K562 (cell line): ENCODE results near the gene TAS2R41. TPM values are rescaled to one million over a fixed set of nuclear protein-coding genes. Genes with fewer than 3 reads are reported as not detected.

Source experiments
- CHD4 ChIP-seq: fragments of 200-600 bp; sonication (generic); IDR thresholded peaks from 3 replicates; pipeline ENCODE4 v1.6.1; 2012; ENCODE audit warnings: low read depth, mild to moderate bottlenecking, mixed read lengths, low read length, inconsistent platforms; ENCODE audit not compliant: insufficient read depth, insufficient replicate concordance, poor library complexity, severe bottlenecking
- DEAF1 ChIP-seq: fragments of 450-650 bp; formaldehyde crosslinking; IDR thresholded peaks from 2 replicates; pipeline ENCODE4 v1.4.0; 2020; ENCODE audit warnings: mild to moderate bottlenecking, moderate library complexity
- EP400 ChIP-seq: fragments of 450-650 bp; IDR thresholded peaks from 2 replicates; pipeline ENCODE4 v1.6.1; 2017; ENCODE audit warnings: antibody characterized with exemption, mild to moderate bottlenecking, moderate library complexity
- FOXK2 ChIP-seq, 2 experiments: fragments of 450-650 bp; IDR thresholded peaks in 1 of 2; conservative IDR thresholded peaks in 1 of 2; 2 replicates each; pipeline ENCODE4 v1.6.1; 2016; ENCODE audit warnings: low read depth in 2 of 2, mild to moderate bottlenecking in 1 of 2
- FUS ChIP-seq: fragments of 200-400 bp; formaldehyde crosslinking; optimal IDR thresholded peaks from 2 replicates; pipeline ENCODE3; 2017; ENCODE audit warnings: low read depth, low read length
- HDGF ChIP-seq: fragments of 450-650 bp; IDR thresholded peaks from 2 replicates; pipeline ENCODE4 v1.6.1; 2016
- MCM5 ChIP-seq: fragments of 450-650 bp; IDR thresholded peaks from 2 replicates; pipeline ENCODE4 v1.6.1; 2016; ENCODE audit warnings: low read depth
- NFYB ChIP-seq: IDR thresholded peaks from 2 replicates; pipeline ENCODE4 v1.6.1; 2011; ENCODE audit warnings: mild to moderate bottlenecking, moderate library complexity; ENCODE audit not compliant: insufficient read length; ENCODE audit errors: extremely low read depth
- PML ChIP-seq: IDR thresholded peaks from 2 replicates; pipeline ENCODE4 v1.6.1; 2012; ENCODE audit warnings: low read length, inconsistent platforms
- STAG1 ChIP-seq: sonication (generic); formaldehyde crosslinking; IDR thresholded peaks from 2 replicates; pipeline ENCODE4 v1.5.0; 2020; ENCODE audit warnings: missing genetic modification reagents, borderline replicate concordance
- ZZZ3 ChIP-seq: fragments of 450-650 bp; IDR thresholded peaks from 2 replicates; pipeline ENCODE4 v1.6.1; 2016; ENCODE audit warnings: antibody characterized with exemption, mild to moderate bottlenecking, moderate library complexity
- polyA plus RNA-seq, 8 experiments: library from polyadenylated mRNA; depleted of rRNA in 4 of 8; stranded (reverse) in 5 of 8; unstranded in 3 of 8; fragments of >200 nt; fragmentation: Nextera tagmentation in 2 of 8; fragmentation: Illumina TruSeq in 1 of 8; extraction: Ambion mirVana in 2 of 8; extraction: Trizol in 1 of 8; gene quantifications; 2 replicates each; pipeline versions ENCODE4 v1.2.1 to v1.2.3, GENCODE V29; 2011 to 2014; ENCODE audit warnings: inconsistent platforms in 1 of 8, missing spikeins in 1 of 8
- total RNA-seq, 7 experiments: library from RNA; depleted of rRNA in 6 of 7; stranded (reverse); fragments of >200 nt in 6 of 7; fragmentation: Illumina TruSeq in 2 of 7; extraction: Trizol in 2 of 7; gene quantifications; 2 replicates each; pipeline versions ENCODE4 v1.2.1 to v1.2.3, GENCODE V29; 2011 to 2021; ENCODE audit warnings: low replicate concordance in 1 of 7
- TF ChIP-seq, protein P1 (sequence below): fragments of 250-450 bp; sonication (Bioruptor Pico); IDR thresholded peaks from 2 replicates; pipeline ENCODE4 v1.8.0; 2022; ENCODE audit warnings: moderate library complexity, mild to moderate bottlenecking, inconsistent platforms
- TF ChIP-seq, protein P2 (sequence below), 2 experiments: fragments of 450-650 bp in 1 of 2; sonication (generic) in 1 of 2; formaldehyde crosslinking in 1 of 2; IDR thresholded peaks; 2 replicates each; pipeline versions ENCODE4 v1.7.1 to v1.9.0; 2016 to 2022; ENCODE audit warnings: inconsistent platforms in 1 of 2, mild to moderate bottlenecking in 1 of 2, missing genetic modification reagents in 1 of 2

The TAS2R41 gene
- total and polyA plus RNA-seq, 9 of the 15 experiments (the other 6 are each of a cell fraction or from before 2014, with no cell fraction given) = not detected

DNA sequence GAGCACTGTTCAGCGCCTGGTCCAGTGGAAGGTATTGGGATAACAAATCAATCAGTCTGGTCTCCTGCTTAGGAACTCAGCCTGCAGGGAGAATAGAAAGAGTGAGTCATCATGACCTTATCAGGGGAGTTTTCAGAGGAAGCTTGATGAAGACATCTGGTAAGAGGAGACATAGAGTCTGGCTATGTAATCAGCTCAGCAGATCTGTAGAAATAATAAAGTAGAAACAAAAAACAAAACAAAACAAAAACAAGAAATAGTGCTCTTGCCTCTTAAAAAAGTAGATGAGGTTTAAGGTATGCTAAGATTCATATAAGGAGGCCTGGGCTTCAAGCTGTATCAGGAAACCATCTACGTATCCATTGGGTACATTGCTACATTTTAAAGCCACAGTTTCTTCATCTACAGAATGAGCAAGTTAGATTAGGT, 14.4 kb downstream of the TAS2R41 start (continued):
- TF ChIP-seq, protein P1, sequence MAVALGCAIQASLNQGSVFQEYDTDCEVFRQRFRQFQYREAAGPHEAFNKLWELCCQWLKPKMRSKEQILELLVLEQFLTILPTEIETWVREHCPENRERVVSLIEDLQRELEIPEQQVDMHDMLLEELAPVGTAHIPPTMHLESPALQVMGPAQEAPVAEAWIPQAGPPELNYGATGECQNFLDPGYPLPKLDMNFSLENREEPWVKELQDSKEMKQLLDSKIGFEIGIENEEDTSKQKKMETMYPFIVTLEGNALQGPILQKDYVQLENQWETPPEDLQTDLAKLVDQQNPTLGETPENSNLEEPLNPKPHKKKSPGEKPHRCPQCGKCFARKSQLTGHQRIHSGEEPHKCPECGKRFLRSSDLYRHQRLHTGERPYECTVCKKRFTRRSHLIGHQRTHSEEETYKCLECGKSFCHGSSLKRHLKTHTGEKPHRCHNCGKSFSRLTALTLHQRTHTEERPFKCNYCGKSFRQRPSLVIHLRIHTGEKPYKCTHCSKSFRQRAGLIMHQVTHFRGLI (CRISPR knock-in tag) = no peak
- TF ChIP-seq ZZZ3 (no peak), CHD4 (no peak), FUS (no peak), DEAF1 (CRISPR knock-in tag) (no peak), NFYB (no peak), EP400 (no peak), HDGF (no peak), STAG1 (CRISPR knock-in tag) (no peak), MCM5 (no peak), PML (no peak), FOXK2 (conservative IDR thresholded peaks at IDR 0.05 in 1 of 2, IDR thresholded peaks at IDR 0.05 in 1 of 2; ENCODE audit: low read depth in 2 of 2) (no peak)
- TF ChIP-seq, protein P2, sequence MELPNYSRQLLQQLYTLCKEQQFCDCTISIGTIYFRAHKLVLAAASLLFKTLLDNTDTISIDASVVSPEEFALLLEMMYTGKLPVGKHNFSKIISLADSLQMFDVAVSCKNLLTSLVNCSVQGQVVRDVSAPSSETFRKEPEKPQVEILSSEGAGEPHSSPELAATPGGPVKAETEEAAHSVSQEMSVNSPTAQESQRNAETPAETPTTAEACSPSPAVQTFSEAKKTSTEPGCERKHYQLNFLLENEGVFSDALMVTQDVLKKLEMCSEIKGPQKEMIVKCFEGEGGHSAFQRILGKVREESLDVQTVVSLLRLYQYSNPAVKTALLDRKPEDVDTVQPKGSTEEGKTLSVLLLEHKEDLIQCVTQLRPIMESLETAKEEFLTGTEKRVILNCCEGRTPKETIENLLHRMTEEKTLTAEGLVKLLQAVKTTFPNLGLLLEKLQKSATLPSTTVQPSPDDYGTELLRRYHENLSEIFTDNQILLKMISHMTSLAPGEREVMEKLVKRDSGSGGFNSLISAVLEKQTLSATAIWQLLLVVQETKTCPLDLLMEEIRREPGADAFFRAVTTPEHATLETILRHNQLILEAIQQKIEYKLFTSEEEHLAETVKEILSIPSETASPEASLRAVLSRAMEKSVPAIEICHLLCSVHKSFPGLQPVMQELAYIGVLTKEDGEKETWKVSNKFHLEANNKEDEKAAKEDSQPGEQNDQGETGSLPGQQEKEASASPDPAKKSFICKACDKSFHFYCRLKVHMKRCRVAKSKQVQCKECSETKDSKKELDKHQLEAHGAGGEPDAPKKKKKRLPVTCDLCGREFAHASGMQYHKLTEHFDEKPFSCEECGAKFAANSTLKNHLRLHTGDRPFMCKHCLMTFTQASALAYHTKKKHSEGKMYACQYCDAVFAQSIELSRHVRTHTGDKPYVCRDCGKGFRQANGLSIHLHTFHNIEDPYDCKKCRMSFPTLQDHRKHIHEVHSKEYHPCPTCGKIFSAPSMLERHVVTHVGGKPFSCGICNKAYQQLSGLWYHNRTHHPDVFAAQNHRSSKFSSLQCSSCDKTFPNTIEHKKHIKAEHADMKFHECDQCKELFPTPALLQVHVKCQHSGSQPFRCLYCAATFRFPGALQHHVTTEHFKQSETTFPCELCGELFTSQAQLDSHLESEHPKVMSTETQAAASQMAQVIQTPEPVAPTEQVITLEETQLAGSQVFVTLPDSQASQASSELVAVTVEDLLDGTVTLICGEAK (IDR thresholded peaks at IDR 0.05) = peak; percentile 81
- TF ChIP-seq, protein P2 (CRISPR knock-in tag; IDR thresholded peaks at IDR 0.05) = no peak
